HG02642 (cell line): ENCODE measurements around the gene PGGHG.

ENCODE experiments used
- ATAC-seq: cut with Tn5 transposase; IDR thresholded peaks from one replicate; pipeline ENCODE4 v1.9.1; 2021; ENCODE audit warnings: mild to moderate bottlenecking; ENCODE audit not compliant: unreplicated experiment, poor library complexity

PGGHG gene

DNA sequence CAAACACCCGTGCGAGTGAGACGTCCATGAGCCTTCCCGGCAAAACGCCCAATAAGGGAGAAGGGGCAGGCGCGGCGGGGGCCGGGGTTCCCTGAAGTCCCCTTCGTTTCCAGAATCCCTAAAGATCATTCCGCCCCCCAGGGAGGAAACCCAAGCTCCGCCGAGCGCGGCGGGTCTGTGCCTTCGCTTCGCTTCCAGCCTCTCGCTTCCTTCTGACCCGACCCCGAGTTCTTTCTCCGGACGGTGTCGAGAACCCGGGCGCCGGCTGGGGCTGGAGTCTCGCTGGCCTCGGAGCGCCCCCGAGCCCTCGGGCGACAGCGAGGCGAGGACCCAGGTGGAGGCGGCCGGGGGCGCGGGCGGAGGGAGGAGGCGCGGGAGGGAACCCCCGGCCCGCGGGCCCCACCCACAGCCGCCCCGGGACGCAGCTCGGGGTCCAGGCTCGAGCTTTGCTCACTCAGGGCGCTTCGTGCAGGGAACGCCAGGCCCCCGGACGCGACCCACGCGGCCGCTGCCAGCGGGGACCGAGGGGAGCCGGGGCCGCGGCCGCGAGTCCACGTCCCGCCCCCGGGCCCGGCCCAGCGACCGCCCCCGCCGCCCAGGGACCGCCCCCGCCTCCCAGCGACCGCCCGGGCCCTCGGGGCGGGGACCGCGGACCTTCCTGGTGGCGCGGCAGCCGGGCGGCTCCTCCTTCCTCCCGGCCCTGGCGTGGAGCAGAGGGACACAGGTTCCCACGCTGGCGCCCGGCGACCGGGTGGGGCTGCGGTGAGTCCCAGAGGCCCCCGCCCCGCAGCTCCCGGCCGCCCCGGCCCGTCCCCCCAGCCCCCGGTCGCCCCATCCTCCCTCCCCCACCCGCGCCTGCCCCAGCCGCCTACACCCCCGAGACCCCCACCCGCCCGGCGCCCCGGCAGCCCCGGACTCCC, at the start of gene PGGHG:
Gene PGGHG (plus strand): TSS at position 649 of the 920 bp plus-strand sequence. CDS start 691 bp downstream, outside the sequence.
- peak; percentile 71 for ATAC-seq

GRCh38 chr11:240315-240714, 48.6 kb upstream of the PGGHG start:
- ATAC-seq, result no peak

- no peak for ATAC-seq
Observed at GRCh38 chr11:241634-242033, 47.3 kb upstream of the PGGHG start.

DNA sequence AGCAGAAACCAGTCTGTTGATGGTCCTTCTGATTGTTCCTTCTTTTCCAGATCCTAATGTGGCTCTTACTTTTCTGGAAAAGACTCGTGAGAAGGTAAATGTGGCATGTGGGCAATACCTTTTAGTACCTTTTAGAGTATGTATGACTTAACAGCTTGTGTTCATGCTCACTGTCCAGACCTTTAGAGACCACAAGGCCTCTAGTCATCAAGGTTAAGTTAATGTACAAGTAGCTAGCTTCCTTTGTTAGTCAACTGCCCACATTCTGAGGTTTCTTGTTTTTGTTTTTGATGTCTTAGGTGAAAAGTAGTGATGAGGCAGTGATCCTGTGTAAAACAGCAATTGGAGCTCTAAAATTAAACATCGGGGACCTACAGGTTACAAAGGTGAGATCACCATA, 44.5 kb upstream of the PGGHG start:
- ATAC-seq, result no peak

- no peak for ATAC-seq
Observed at GRCh38 chr11:249062-249461, 39.9 kb upstream of the PGGHG start.

DNA sequence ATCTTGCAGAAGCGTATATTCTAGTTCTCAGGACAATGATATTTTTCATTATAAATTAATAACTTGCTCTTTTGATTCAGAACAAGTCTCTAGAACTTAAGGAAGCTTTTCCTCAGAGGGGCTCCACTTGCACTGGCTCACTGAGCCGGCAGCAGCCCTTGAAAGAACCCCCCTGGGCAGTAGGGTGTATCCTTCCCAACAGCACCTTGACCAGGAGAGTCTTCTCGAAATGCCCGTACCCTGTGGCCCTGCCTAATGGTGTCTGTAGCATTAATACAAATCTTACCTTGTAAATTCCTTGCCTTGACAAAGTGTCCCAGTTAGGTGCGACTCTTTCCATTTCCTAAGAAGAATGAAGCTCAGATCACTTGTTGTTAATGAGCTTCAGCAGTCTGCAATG, 38.7 kb upstream of the PGGHG start:
- no peak for ATAC-seq

- no peak for ATAC-seq
Observed at GRCh38 chr11:250740-251299, 38.1 kb upstream of the PGGHG start.

DNA sequence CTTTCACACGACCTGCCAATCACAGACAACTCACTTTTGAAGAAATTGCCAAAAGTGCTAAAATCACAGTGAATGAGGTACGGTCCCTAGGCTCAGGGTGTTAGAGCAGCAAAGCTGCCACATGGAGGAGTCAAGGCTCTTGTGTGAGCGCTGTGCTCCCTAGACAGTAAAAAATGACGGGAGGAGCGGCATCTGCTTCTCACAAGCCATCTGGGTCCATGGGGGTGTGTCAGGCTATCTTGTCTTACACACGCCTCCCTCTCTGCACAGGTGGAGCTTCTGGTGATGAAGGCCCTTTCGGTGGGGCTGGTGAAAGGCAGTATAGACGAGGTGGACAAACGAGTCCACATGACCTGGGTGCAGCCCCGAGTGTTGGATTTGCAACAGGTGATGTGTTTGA, 37.4 kb upstream of the PGGHG start:
- ATAC-seq, result no peak

- no peak for ATAC-seq
Observed at GRCh38 chr11:252666-253065, 36.3 kb upstream of the PGGHG start.

GRCh38 chr11:253160-253885, 35.6 kb upstream of the PGGHG start:
- ATAC-seq, result no peak

DNA sequence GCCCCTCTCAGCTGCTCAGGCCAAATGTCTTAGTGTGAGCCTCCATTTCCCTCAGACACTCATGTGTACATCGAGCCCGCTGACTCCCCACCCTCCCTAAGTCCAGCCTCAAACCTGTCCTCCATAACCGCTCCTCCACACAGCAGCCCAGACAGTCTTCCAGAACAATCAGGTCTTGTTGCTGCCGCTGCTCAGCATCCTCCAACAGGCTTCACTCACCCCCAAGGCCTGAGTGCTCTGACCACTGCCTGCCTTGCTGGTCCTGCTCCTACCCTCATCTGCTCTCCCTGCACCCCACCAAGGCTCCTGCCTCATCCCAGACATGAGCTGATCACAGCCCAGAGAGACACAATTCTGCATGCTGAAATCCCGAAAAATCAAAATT, 35.0 kb upstream of the PGGHG start:
- no peak for ATAC-seq

GRCh38 chr11:255176-255575, 33.8 kb upstream of the PGGHG start:
- ATAC-seq, result no peak

DNA sequence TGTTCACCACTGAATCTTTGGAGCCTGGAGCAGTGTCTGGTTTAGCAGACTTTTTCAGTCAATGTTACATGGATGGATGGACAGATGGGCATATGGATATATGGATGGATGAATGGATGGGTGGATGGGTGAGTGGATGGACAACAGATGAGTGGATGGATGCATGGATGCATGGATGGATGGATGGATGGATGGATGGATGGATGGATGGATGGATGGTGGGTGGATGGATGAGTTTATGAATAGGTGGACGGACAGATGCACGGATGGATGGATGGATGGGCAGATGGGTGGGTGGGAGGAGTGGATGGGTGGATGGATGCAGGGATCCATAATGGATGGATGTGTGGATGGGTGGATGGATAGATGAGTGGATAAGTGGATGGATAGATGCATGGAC, 33.1 kb upstream of the PGGHG start:
- no peak for ATAC-seq

- ATAC-seq, result no peak
Observed at GRCh38 chr11:256952-257737, 31.8 kb upstream of the PGGHG start.

GRCh38 chr11:257766-258493, 31.0 kb upstream of the PGGHG start:
- no peak for ATAC-seq

- ATAC-seq, result no peak
Observed at GRCh38 chr11:259413-259812, 29.5 kb upstream of the PGGHG start.

DNA sequence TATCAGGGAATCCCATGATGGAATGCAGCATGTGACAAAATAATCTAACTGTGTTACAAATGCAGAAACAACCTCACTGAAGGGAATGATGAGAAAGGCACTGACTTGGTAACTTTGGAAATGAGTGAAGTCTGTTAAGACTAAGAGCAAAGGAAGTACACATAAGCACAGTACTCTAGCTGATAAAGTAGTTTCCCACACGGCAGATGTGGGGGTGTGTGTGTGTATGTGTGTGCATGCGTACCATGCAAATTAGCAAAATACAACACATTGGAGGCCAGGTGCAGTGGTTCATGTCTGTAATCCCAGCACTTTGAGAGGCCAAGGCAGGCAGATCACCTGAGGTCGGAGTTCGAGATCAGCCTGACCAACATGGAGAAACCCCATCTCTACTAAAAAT, 27.3 kb upstream of the PGGHG start:
- ATAC-seq, result no peak

GRCh38 chr11:266676-267439, 22.1 kb upstream of the PGGHG start:
- no peak for ATAC-seq

DNA sequence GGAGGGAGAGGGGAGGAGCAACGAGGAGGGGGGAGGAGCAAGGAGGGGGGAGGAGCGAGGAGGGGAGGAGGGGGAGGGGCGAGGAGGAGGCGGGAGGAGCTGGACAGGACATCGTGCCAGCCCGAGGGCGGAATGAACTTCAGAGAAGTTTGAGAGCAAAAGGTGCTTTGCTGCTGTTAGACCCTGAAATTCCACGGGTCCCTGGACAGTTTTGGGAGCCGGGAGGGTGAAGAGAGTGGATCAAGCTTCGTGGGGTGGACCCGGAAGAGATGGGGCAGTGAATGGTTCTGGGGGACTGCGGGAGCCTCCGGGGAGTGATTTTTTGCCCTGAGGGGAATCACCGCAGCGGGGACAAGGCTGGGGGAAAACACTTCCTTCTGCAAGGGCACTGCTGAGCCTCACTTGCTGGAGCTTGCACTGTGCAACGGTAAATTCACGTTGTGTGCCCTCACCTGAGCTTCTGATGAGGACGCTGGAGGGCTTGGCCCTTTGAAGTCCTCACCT, 21.4 kb upstream of the PGGHG start:
- no peak for ATAC-seq
